ENCODE data around the gene COL4A4. TPM values are rescaled to one million over a fixed set of nuclear protein-coding genes. Genes with fewer than 3 reads are reported as not detected.

The COL4A4 gene
- total and polyA plus RNA-seq, 2 of the 13 experiments (the other 11 are each of a cell fraction or from before 2014, with no cell fraction given), result not detected

- no peak overlapping the region for H3K9ac ChIP-seq (ENCODE audit: insufficient read depth, low read depth, low read length)
- H3K27me3 ChIP-seq (ENCODE audit: control insufficient read depth in 1 of 2, insufficient read depth in 2 of 2, low read length in 2 of 2), result peaks cover 4 to 40% of the 10 kb centered on the region in 2 experiments
- FAIRE-seq (no peak), DNase-seq (ENCODE audit: low spot score) (no peak), ATAC-seq (peak; percentile 67)
- H3K79me2 ChIP-seq (ENCODE audit: insufficient read depth, low read length), result no peaks in the 10 kb centered on the region
- no TSS peak for BruUV-seq (replicated peaks)
- WGBS (ENCODE audit: low lambda C conversion rate), result 9% methylated on average over 17 of the region's 38 CpGs
- H3K4me2 ChIP-seq (ENCODE audit: low read depth, low read length), result peak overlapping the region; percentile 51; the same call in 1 of the 2 replicates
- no peak overlapping the region for H3K27ac ChIP-seq (ENCODE audit: extremely low read length, insufficient read depth, low read length)
- no peaks in the 10 kb centered on the region for H4K20me1 ChIP-seq (ENCODE audit: insufficient read depth, low read length)
- CTCF ChIA-PET (ENCODE audit: low intra/inter-chr PET ratio, low total read pairs), result no interaction called here
- H3K4me1 ChIP-seq (ENCODE audit: insufficient read depth, low read length), result peaks cover 17% of the 10 kb centered on the region
- intact Hi-C loops (cut with micrococcal nuclease; ENCODE audit: unreplicated experiment), result no loop called here
- peak overlapping the region in 1 of 3 experiments; percentile 47; a peak in 1 of 6 replicates for H3K4me3 ChIP-seq (replicated peaks in 1 of 3; ENCODE audit: insufficient read depth in 1 of 3, low read depth in 2 of 3, low read length in 3 of 3)
- H3K9me3 ChIP-seq (ENCODE audit: low read length), result no peaks in the 10 kb centered on the region
- in situ Hi-C loops (cut with HindIII; ENCODE audit: extremely low pct_ligation_motif_present, low pct_unique_long_range_greater_than_20kb), result no loop called here
- POLR2A ChIA-PET, result no interaction called here
- no peak overlapping the region for H2AFZ ChIP-seq (ENCODE audit: low read length)
- H3K36me3 ChIP-seq (replicated peaks in 1 of 2; ENCODE audit: control insufficient read depth in 1 of 2, insufficient read depth in 2 of 2, low read length in 2 of 2), result no peaks in the 10 kb centered on the region
- peak; percentile 22; the same call in 1 of the 2 replicates for TF ChIP-seq GABPB1 (CRISPR knock-in tag; IDR thresholded peaks at IDR 0.05)
- no peak for TF ChIP-seq CERS6 (CRISPR knock-in tag; IDR thresholded peaks at IDR 0.05)
- TF ChIP-seq ZNF263 (CRISPR knock-in tag; IDR thresholded peaks at IDR 0.05), result peak; percentile 42; the same call in 1 of the 2 replicates
- TF ChIP-seq ZNF501 (CRISPR knock-in tag; IDR thresholded peaks at IDR 0.05), result 0 out of 2 replicates have a peak, but pooled peaks have one; percentile 30
- no peak for TF ChIP-seq REST (IDR thresholded peaks at IDR 0.05; ENCODE audit: borderline replicate concordance in 1 of 2, low read depth in 1 of 2, low read length in 2 of 2)
- TF ChIP-seq ZNF687 (CRISPR knock-in tag; IDR thresholded peaks at IDR 0.05), result 0 out of 2 replicates have a peak, but pooled peaks have one; percentile 6
- TF ChIP-seq RBFOX2 (IDR thresholded peaks at IDR 0.05; ENCODE audit: low read depth, low read length), result no peak
- TF ChIP-seq ZNF570 (CRISPR knock-in tag; IDR thresholded peaks at IDR 0.05; ENCODE audit: borderline replicate concordance), result no peak
- TF ChIP-seq ZNF776 (CRISPR knock-in tag; IDR thresholded peaks at IDR 0.05), result no peak
Observed at GRCh38 chr2:227164763-227165291, 822 bp upstream of the COL4A4 start.

Data from HepG2 (cell line).